ENCODE data around the gene OAF. TPM values are rescaled to one million over a fixed set of nuclear protein-coding genes. Genes with fewer than 3 reads are reported as not detected.

OAF gene
- total and polyA plus RNA-seq, 5 experiments from 2014 or later, result 3.6 to 8.0 (median 5.3) TPM

DNA sequence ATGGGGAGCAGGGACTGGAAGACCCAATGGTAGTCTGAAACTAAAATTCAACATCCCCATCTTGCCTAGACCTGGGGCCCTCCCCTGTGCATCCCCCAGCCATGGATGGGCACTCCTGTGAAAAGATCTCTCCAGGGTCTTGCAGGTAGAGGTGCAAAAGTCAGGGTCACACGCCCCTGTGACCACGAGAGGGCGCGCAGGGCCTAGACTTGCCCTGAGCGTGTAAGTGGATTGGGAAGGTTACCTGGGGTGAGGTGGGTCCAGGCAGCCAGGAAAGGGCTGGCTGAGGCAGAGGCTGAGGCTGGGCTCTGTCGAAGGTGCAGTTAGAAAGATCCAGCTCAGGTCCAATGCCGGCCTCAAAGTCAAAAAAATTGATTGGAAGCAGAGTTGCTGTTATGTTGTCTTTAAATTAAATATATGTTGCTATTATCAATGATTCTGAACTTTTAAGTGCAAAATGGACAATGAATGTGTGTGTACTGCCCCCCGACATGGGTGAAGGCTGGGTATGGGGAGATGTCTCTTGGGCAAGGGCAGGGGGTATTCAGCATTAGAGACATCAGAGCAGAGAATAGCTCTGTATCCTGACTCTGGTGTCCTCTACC is 24.3 kb downstream of the OAF start:
- Mint-ChIP-seq H3K4me1 (peaks cover 0 to 6% (median 3%) of the 10 kb centered on the region in 4 donors), H3K27ac (no peak overlapping the region), H3K9me3 (no peaks in the 10 kb centered on the region), H3K27me3 (peaks cover 14 to 55% (median 30%) of the 10 kb centered on the region in 5 donors), H3K4me3 (no peak overlapping the region), H3K36me3 (peaks cover 0 to 3% (median 0%) of the 10 kb centered on the region in 3 donors)
- DNase-seq (peak; percentile 21 to 74 (median 38)), ATAC-seq (peak; percentile 69 to 70)
- POLR2A ChIA-PET, result no interaction called here

DNA sequence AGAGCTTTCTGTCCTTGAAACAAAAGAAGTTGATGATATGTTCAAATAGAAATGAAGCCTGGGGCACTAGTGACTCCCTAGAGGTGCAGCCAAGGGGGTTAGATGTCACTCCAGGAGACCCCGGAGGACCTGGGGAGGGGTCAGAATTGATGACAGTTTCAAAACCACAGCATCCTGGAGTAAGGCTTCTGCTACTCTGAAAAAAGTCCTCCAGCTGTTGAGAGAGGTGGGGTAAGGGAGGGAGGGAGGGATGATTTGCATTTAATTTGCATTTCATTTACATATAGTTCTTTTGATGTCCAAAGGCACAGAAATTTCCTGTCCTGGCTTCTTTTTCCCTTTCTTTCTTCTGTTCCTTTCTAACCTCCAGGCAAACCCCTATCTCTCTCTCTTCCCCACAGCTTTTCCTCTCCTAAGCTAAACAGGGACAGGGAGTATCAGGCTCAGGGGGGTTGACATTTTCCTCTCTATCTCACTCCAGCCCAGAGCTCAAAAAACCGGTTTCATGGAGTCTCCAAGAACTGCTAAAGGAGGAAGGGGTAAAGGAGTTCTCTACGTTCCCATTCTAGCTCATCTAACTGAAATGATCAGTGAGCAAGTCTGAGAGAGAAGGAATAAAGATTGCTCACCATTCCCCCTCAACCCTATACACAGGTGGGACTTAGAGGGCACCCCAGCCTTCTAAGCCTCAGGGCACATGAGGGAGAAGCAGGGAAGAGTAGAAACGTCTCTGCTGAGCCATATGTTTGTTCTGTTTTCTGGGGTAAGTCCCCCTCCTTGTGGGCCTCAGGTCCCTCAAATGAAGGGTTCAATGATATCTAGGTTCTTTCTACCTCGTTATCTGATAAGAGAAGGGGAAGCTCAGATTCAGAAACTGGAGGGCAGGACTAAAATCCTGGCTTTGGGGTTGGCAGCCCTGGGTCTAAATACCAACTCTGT is 25.6 kb downstream of the OAF start:
- H3K9me3 Mint-ChIP-seq, result no peaks in the 10 kb centered on the region

DNA sequence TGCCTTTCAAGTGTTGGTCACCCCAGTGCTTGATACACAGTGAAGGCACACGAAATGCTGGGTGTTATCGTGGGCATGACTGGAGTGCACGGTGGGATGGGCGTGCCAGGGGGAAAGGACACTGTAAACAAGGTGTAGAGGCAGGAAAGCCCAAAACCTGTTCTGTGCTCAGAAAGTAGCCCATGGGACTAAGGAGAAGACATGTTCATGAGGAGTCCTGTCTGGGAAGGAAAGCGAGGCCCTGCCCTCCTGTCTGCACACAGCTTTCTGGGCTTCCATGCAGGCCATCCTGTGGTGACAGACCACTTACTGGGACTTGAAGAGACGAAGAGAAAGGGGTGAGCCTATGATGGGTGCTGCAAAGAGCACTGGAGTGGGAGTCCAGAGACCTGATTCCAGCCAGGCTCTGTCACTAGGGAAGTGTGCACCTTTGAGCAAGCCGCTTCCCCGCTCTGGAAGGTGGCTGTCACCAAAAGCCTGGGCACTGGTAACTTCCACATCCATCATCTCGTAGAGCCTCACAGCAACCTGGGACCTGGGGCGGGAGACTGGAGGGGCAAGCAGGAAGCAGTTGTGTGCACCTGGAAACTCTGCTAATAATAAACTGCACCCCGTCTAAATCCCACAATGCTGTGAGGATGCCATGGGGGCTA is 28.3 kb downstream of the OAF start:
- POLR2A ChIA-PET, result no interaction called here
- peaks cover 0 to 6% (median 4%) of the 10 kb centered on the region in 4 donors for H3K4me1 Mint-ChIP-seq
- H3K27me3 Mint-ChIP-seq, result peaks cover 26 to 91% (median 60%) of the 10 kb centered on the region in 5 donors
- DNase-seq (peak in 1 of 10 donors; percentile 45), ATAC-seq (no peak)
- no peak overlapping the region for H3K4me3 Mint-ChIP-seq
- no peaks in the 10 kb centered on the region for H3K9me3 Mint-ChIP-seq
- peak overlapping the region in 1 of 10 donors; percentile 10 for H3K27ac Mint-ChIP-seq
- H3K36me3 Mint-ChIP-seq, result peaks cover 0 to 3% (median 0%) of the 10 kb centered on the region in 3 donors

More for the DNA sequence above, 25.6 kb downstream of the OAF start:
- POLR2A ChIA-PET, result no interaction called here
- no peak for ATAC-seq
- Mint-ChIP-seq H3K4me3 (no peak overlapping the region), H3K36me3 (peaks cover 0 to 3% (median 0%) of the 10 kb centered on the region in 3 donors), H3K27ac (no peak overlapping the region), H3K4me1 (peaks cover 0 to 6% (median 4%) of the 10 kb centered on the region in 4 donors), H3K27me3 (peaks cover 23 to 68% (median 42%) of the 10 kb centered on the region in 5 donors)
- DNase-seq, result no peak

DNA sequence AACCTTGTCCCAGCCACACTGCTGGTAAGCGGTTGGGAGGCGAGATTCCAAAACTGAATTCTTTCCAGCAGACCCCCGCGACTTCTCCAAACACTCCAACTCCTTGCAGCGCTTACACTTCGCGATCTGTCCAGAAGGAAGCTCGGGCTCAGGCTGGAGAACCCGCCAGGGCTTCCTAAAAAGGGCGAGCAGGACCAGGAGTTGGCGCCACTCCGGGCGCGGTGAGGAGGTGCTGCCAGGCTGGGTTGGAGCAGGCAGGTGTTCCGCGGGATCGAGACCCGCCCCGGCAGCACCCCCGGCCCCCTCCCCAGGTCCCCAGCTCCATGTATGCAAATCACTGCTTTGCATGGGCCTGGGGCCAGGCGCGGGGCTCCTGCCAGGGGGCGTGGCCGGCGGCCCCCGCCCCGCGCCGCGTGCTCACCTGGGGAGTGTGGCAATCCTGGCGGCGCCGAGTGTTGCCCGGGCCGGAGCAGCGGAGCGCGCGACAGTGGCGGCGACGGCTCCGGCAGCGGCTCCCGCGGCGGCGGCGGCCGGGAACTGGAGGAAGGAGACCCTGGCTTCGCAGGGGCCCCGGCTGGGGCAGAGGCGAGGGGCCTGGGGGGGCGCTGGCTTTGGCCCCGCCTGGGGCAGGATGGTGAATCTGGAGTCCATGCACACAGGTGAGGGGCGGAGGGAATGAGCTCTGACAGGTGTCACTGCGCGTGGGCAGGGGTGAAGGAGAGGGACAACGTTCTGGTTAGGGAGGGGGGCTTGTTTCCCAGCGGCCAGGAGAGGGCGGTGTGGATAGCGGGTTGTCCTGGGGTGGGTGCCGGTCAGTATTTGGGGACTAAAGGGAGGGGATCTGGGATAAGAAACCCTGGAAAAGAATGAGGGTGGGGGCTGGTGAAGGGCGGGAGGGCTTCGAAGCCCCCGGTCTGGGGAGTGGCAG is 29.1 kb downstream of the OAF start, which contains the start of gene POU2F3:
Gene POU2F3 (plus strand): TSS at position 428 of the 928 bp plus-strand sequence. CDS start 204 bp downstream, at position 632.
- H3K27ac Mint-ChIP-seq, result no peak within 1 kb of the TSS
- H3K36me3 Mint-ChIP-seq, result peaks cover 0 to 3% (median 0%) of the 10 kb centered on the region in 3 donors
- POLR2A ChIA-PET, result no interaction called here
- no peaks in the 10 kb centered on the region for H3K9me3 Mint-ChIP-seq
- DNase-seq, result peak in 1 of 10 donors; percentile 45
- no peak within 1 kb of the TSS for H3K4me3 Mint-ChIP-seq
- H3K27me3 Mint-ChIP-seq, result peaks cover 26 to 91% (median 55%) of the 10 kb centered on the region in 5 donors
- H3K4me1 Mint-ChIP-seq, result peaks cover 0 to 6% (median 4%) of the 10 kb centered on the region in 4 donors
- ATAC-seq, result no peak

DNA sequence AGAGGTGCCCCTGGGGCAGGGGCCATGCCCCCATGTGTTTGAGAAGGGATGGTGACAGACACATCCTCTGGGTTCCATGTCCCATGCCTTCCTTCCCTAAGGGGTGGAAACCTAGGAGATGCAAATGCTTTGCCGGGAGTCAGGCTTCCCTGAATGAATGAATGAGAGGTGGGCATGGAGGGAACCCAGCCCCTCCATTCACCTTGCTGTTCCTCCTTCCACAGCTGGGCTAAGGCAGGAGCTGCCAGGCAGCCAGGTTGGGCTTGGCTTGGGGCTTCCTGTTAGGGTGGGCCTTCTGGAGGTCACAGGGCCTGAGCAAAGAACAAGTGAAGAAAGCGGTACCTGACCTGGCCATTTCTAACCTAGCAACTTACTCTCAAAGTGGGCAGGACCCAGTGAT is 30.0 kb downstream of the OAF start:
- Mint-ChIP-seq H3K27me3 (peaks cover 24 to 92% (median 57%) of the 10 kb centered on the region in 5 donors), H3K36me3 (peaks cover 0 to 3% (median 0%) of the 10 kb centered on the region in 3 donors), H3K4me3 (no peak overlapping the region), H3K27ac (no peak overlapping the region), H3K9me3 (no peaks in the 10 kb centered on the region), H3K4me1 (peaks cover 0 to 6% (median 4%) of the 10 kb centered on the region in 4 donors)
- ATAC-seq, result no peak
- peak in 1 of 10 donors; percentile 59 for DNase-seq
- POLR2A ChIA-PET, result no interaction called here

DNA sequence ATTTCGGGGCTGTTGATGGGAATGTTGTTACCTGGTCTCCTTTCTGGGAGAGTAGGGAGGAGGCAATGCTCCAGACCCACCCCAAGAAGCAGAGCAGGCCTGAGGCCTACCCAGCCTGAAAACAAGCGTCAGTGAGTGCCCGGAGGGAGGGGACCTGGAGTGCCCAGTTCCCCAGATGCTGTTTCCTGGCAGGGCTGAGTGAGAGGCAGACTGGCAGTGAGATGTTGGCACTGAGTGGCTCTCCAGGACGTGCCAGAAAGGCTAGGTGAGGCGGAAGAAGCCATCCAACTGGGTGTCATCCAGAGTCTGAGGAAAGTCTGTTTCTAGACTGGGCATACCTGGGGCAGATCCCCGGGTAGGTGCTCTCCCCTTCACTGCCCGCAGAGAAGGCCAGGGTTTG is 30.4 kb downstream of the OAF start:
- Mint-ChIP-seq H3K36me3 (peaks cover 0 to 3% (median 0%) of the 10 kb centered on the region in 3 donors), H3K9me3 (no peaks in the 10 kb centered on the region), H3K4me3 (no peak overlapping the region), H3K27ac (no peak overlapping the region), H3K4me1 (peaks cover 0 to 6% (median 4%) of the 10 kb centered on the region in 4 donors), H3K27me3 (peaks cover 24 to 92% (median 54%) of the 10 kb centered on the region in 5 donors)
- DNase-seq (peak in 1 of 10 donors; percentile 43), ATAC-seq (no peak)
- POLR2A ChIA-PET, result no interaction called here

GRCh38 chr11:120243221-120243620 is 32.4 kb downstream of the OAF start:
- Mint-ChIP-seq H3K36me3 (peaks cover 0 to 3% (median 0%) of the 10 kb centered on the region in 3 donors), H3K27me3 (peaks cover 20 to 88% (median 54%) of the 10 kb centered on the region in 5 donors), H3K9me3 (no peaks in the 10 kb centered on the region), H3K4me1 (peaks cover 2 to 13% (median 4%) of the 10 kb centered on the region in 4 donors), H3K27ac (no peak overlapping the region), H3K4me3 (no peak overlapping the region)
- ATAC-seq (no peak), DNase-seq (no peak)
- POLR2A ChIA-PET, result no interaction called here

DNA sequence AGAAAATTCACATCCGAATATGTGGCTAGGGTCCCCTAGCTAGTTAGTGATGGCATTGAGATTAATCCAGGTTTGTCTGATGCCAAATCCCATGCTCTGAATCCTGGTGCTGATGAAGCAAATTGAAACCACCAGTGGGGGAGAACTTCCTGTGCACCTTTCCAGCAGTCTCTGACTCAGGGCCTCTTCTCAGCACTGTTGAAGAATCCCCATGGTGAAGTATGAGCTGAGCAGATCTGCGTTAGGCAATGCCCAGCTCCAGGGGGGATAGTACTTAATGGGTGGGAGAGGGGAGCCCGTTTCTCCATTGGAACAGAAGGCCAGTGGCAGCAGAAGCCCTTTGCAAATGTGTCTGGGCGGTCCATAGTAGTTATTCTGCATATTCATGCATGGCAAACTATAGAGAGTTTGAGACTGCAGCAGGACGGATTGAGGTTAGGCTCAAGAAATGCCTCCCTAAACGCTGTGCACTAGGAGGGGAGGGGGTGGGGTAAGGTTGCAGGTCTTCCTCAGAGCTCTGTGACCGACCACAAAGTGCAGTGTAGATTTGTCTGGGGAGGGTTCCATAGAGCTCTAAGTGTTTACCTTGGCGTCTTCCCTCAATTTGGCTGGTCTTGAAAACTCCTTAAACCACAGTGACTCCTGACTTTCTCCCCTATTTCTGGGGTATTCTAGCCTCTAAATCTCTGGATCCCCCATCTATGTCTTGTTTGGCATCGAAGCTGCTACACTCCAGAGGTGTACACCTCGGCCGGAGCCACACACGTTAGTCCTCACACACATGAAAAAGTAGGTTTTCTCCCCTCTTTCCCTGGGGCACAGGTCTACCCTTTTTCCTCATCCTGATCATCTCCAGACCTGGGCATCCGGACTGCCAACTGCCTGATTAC is 33.9 kb downstream of the OAF start:
- Mint-ChIP-seq H3K4me3 (no peak overlapping the region), H3K36me3 (no peaks in the 10 kb centered on the region), H3K9me3 (no peaks in the 10 kb centered on the region), H3K27me3 (peaks cover 15 to 79% (median 46%) of the 10 kb centered on the region in 5 donors), H3K27ac (no peak overlapping the region), H3K4me1 (peaks cover 2 to 20% (median 9%) of the 10 kb centered on the region in 4 donors)
- POLR2A ChIA-PET, result no interaction called here
- ATAC-seq (no peak), DNase-seq (peak in 1 of 10 donors; percentile 15)

DNA sequence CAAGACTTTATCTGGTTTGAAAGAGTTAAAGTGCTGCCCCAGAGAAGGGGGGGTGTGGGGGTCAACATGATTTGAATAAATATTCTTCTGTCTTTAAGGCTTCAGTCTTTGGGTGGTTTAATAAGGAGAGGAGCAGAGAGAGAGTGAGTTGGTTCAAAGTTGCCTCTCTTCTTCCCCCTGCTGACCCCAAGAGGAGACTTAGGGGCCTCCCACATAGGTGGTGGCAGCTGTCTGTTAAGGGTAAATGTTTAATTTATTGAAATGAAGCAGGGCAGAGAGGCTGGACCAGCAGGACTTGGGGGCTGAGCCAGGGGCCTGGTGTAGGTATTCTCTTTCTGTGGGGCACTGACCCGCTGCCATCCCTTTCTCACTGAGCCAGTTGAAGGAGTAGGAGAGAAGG is 34.6 kb downstream of the OAF start:
- H3K9me3 Mint-ChIP-seq, result no peaks in the 10 kb centered on the region
- no peak for DNase-seq
- H3K4me1 Mint-ChIP-seq, result peaks cover 2 to 20% (median 9%) of the 10 kb centered on the region in 4 donors
- no peak overlapping the region for H3K27ac Mint-ChIP-seq
- H3K36me3 Mint-ChIP-seq, result no peaks in the 10 kb centered on the region
- POLR2A ChIA-PET, result no interaction called here
- no peak for ATAC-seq
- H3K27me3 Mint-ChIP-seq, result peaks cover 16 to 82% (median 48%) of the 10 kb centered on the region in 5 donors
- H3K4me3 Mint-ChIP-seq, result no peak overlapping the region

DNA sequence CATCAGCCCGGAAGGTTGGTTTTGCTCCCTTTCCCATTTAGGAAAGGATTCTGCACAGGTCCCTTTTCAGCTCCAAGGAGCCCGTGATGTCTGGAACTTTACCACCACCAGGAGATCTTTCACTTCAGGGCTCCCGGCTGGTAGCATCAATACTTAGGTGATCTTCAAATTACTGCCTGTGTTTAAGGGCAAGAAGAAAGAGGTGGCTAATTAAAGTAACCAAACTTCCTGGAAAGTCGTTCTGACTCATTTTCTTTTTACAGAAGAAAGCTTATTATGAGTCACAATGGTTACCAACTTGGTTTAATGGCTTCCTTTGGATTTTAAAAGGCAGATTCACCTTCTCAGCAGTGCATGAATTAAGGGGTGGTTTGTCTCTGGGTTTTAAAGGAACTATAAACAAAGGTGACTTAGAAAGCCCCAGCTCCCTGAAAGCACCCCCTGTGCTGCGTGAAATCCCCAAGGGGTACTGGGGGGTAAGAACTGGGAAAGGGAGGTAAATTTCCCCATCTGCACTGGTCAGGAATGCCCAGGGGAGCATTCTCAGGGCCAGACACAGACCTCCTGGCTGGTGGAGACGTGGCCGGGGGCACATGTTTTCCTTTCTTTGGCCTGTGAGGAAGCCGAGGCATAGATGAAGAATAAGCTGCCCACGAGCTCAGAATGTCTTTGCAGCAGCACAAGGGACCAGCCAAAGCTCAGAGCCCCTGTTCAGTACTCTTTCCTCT is 37.9 kb downstream of the OAF start:
- Mint-ChIP-seq H3K36me3 (no peaks in the 10 kb centered on the region), H3K4me3 (no peak overlapping the region), H3K4me1 (peaks cover 2 to 20% (median 8%) of the 10 kb centered on the region in 4 donors), H3K27me3 (peaks cover 4 to 54% (median 32%) of the 10 kb centered on the region in 5 donors), H3K9me3 (no peaks in the 10 kb centered on the region), H3K27ac (no peak overlapping the region)
- no peak for DNase-seq
- POLR2A ChIA-PET, result no interaction called here
- ATAC-seq, result peak in 1 of 2 donors; percentile 60

Measured in naive thymus-derived CD8-positive, alpha-beta T cell (primary cell).